Activated T-helper 9 cell treated with anti-CD3 and anti-CD28 coated beads, Interleukin-2, amount 50 U/mL, for 16 hours (primary cell): ENCODE results near the gene CELA2A.
"Not testable (repeated sequence)": the region's sequence is repeated elsewhere in the genome, so short reads cannot be mapped to it uniquely, and the experiment has no call there.

Experiments used
- DNase-seq: peaks from one replicate; pipeline ENCODE4 v3.0.0-alpha.2; 2020; ENCODE audit warnings: low read depth

CELA2A gene

DNA sequence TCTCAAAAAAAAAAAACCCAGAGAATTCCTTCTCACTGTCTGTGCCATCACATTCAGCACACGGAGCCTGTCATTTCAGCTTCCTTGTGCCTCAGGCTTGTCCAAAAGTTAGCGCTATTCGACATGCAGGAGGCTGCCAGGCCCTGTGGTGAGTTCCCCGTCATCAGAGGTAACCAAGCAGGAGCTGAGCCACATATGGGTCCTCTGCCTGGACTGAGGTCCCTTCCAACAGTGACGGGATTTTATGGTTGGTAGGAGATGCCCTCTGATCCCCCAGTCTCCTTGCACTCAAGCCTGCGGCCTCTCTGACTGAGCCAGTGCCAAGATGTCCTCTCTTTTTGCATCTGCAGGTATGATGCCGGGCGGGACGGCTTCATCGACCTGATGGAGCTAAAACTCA is 31.0 kb upstream of the CELA2A start:
- DNase-seq = no peak

DNA sequence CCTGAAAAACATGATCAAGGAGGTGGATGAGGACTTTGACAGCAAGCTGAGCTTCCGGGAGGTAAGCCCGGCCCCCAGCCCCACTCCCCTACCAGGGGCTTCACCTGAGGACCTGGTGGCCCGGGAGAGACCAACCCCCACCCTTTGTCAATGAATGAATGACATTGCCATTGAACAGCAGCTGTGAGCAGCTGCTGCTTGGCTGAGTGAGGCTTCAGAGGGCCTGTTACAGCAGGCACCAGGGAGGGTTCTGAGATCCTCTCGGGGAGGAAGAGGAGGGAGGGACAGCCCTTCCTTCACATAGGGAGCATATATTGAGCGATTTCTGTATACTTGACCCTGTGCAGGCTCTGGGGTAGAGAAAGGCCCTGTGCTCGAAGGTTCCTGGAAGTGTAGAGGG is 30.6 kb upstream of the CELA2A start:
- no peak for DNase-seq

DNA sequence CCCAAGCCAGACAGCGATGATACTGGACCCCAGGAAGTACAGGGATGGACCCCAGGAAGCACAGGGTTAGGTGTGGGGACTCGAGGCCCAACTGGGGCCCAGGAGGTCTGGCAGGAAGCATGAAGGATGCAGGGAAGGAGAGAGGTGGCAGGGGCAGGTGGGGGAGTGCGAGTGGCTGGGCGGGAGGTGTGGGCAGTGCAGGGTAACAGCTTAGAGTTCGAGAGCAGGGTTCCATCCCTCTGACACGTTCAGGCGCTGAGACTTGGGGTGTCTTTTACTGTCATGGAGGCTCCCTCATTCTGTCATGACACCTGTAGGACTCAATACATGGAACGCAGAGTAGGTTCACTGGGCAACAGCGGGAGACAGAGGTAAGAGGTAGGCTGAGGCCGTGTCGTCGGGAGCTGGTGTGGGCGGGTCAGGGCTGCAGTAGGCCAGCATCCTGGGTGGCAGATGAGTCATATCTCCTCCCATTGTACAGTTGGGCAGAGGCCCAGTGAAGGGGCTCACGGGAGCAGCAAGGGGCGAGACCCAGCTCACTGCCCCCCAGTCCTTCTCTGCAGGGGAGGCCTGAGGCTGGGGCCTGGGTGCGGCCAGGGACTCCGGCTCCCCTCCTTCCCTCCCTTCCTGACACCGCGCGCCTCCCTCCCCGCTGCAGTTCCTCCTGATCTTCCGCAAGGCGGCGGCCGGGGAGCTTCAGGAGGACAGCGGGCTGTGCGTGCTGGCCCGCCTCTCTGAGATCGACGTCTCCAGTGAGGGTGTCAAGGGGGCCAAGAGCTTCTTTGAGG is 29.8 kb upstream of the CELA2A start:
- no peak for DNase-seq

DNA sequence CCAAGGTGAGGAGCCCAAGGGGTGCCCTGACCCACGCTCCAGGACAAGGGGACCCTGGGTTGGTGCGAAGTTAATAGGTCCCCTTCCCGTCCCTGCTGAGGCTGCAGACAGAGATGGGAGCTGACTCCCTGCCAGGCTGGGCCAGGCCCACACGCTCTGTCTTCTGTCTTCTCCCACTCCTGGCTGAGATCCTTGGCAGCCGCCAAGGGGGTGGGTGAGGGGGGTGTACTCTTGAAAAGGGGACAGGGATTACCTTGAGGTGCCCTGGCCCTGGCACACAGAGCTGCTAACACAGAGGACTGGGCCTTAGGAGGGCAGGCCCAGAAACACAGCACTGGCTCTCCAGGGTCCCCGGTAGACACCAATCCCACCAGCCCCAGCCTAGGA is 29.3 kb upstream of the CELA2A start:
- no peak for DNase-seq

DNA sequence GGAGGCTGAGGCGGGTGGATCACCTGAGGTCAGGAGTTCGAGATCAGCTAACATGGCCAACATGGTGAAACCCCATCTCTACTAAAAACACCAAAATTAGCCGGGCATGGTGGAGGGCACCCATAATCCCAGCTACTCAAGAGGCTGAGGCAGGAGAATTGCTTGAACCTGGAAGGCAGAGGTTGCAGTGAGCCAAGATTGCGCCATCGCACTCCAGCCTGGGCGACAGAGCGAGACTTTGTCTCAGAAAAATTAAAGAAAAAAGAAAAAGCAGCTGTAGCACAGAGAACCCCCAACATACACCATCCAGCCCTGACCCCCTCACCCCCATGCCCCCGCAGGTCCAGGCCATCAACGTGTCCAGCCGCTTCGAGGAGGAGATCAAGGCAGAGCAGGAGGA is 28.3 kb upstream of the CELA2A start:
- DNase-seq = not testable (repeated sequence)

DNA sequence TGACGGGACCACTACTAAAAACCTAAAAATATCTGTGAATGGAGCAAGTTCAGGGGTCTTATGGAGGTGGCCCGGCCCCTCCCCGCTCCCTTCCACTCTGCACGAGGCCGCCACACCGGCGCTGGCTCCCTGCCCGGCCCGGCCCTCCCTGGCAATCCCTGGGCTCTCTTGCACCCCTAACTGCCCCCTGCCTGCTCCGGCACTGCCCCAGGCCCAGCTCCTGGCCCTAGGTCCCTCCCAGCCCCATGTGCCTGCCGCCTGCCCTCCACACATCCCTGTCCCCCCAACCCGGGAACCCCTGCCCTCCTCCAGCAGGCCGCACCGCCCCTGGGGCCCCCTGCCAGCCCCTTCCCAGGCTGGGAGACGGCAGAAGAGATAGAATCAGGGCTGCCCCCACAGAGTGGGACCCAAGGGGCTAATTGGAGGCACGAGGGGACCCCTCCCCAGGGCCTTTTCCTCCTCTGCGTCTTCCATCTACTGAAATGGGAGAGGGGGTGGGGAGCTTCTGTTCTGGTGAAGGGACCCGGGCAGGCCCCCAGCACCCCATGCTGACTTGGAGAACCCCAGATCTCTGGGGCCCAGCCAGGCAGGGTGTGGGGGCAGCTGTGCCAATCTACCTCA is 27.6 kb upstream of the CELA2A start:
- no peak for DNase-seq

DNA sequence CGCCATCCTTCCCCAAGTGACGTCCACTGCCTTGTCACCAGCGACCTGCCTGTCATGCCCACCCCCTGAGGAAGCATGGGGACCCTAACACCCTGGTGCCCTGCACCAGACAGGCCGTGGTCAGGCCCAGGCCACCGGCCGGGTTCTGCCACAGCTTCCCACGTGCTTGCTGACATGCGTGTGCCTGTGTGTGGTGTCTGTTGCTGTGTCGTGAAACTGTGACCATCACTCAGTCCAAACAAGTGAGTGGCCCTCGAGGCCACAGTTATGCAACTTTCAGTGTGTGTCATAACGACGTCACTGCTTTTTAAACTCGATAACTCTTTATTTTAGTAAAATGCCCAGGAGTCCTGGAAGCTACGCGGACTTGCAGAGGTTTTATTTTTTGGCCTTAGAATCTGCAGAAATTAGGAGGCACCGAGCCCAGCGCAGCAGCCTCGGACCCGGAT is 26.8 kb upstream of the CELA2A start:
- no peak for DNase-seq

DNA sequence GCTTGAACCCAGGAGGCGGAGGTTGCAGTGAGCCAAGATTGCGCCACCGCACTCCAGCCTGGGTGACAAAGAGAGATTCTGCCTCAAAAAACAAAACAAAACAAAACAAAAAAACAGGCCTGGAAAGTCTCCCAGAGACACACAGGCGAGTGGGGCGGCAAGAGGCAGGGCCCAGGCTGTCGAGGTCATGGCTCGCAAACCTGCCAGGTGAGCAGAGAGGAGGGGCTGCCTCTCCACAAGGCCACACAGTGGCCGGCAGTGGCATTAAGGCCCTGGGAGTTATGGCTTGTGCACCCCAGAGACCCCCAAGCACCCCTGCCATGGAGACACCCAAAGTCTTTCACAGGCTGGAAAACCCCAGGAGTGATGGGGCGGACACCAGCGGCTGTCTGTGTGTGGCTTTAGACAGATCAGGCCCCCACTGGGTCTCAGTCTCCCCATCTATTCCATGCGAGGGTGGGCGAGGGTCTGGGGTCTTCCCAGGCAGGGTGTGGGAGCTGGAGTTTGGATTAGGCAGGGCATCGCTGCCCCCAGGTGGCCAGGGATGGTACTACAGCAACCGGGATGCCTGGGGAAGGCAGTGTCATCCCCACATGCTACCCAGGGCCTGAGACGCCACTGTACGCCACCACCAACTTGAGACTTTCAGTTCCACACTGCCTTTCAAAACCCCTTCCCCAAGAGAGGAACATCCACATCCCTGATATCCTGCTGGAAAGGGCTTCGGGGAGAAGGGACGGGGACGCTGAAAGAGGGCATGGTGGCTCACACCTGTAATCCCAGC is 25.6 kb upstream of the CELA2A start:
- peak; percentile 66 for DNase-seq

DNA sequence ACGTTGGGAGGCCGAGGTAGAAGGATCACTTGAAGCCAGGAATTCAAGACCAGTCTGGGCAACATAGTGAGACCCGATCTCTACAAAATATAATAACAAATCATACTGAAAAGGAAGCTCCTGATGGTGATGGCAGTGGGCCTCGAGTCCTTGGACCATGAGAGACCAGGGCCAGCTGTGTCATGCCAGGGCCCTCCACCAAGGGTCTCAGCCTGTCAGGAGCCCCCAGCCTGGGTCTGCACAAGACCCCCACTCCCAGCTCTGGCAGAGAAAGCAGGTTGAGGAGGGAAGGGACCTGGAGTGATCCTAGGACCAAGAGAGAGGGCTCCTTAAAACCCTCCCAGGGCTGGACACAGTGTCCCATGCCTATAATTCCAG is 25.0 kb upstream of the CELA2A start:
- no peak for DNase-seq

DNA sequence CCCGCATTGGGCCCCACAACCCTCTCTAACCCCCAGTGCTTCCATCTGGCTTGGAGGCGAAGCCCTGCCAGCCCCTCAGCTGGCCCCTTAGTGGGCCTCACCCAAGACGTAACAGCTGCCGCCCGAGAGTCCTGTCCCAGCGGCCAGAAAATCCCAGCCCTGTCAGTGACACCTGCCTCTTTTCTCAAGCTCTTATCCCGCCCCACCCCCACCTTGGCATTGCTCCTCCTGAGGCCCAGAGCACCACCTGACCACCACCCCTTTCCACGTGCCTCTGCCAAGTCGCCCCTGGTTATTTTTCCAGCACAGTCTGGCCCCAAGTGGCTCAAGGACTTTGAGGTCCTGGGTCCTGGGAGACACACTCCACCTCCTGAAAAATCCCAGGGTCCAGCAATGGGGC is 24.2 kb upstream of the CELA2A start:
- DNase-seq = no peak

DNA sequence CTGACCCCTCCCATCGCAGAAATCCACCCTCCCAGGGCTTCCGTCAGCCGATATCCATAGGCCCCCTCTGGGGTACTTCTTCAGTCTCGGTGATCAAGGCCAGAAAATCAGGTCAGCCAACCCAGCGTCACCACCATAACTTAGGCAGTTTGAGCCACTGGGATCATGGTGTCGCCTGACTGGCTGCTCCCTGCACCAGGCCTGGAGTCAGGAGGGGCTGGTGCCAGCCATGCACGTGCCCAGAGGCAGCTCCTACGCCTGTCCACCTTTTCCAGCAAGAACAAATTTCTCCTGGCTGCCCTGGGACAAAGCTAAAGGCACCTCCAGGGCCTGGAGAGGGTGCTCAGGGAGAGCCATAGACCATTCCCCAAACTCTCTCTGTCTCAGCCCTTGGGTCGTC is 23.1 kb upstream of the CELA2A start:
- no peak for DNase-seq

DNA sequence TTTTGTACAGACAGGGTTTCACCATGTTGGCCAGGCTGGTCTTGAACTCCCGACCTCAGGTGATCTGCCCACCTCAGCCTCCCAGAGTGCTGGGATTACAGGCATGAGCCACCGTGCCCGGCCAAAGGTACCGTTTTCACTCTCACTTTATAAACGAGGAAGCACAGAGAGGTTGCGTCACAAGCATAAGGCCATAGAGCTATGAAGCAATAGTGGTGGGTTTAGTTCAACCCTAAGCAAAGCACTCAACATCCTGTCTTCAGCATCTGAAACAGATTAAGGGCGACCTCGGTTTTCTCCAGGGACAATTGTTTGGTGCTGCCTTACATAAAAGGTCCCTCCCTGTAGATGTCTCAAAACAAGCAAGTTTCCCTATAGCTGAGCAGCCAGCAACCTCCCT is 21.8 kb upstream of the CELA2A start:
- not testable (repeated sequence) for DNase-seq

DNA sequence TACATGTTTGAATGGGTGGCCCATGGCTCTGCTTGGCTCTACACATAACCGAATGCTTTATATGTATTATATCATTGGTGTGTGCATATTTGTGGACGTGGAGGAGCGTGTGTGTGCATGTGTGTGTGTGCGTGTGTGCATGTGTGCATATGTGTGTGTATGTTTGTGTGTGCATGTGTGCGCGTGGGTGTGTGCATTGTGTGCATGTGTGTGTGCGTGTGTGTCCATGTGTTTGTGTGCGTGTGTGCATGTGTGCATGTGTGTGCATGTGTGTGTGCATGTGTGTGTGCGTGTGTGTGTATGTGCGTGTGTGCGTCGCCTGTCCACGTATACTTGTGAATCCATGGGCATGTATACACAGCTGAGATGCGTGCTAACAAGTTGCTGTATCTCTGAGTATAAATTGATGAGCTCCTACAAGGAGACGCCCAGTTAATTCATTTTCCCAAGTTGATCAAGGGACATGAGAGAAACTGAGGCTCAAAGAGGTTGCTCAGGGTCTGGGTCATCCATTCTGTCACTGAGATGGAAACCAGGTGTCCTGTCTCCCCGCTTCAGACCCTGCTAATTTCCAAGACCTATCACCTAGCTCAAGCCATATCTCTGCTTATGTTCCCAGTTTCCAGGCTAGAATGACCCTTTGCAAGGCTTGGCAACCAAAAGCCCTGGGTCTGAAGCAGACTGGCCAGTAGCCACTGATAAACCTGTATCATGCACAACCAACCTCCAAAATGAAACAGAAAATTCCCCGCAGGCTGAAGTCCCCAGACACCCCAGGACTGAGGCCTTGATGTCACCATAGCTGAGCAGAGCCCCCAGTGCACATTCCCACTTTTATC is 21.1 kb upstream of the CELA2A start:
- no peak for DNase-seq

DNA sequence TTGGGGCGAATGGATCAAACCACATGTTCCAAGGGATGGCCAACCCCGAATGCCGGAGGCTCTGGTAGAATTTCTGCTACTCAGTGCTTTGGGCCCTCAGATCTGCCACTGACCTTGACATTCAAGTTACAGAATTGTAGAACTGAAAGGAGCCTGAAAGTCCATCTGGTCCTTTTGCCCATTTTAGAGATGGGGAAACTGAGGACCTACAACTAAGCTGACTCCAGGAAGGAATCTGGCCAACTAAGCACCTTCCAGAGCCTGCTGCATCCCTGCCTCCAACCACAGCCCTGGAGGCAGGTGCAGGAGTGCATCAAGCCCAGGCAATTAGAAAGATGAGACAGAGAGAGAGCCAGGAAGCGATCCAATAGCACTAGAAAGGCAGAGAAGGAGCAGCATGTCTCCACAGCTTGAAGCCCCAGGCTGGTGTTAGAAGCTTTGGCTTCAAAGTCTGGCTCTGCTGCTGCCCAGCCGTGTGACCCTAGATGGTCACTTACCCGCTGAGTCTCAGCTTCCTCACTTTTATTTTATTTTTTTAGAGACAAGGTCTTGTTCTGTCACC is 19.6 kb upstream of the CELA2A start:
- no peak for DNase-seq

DNA sequence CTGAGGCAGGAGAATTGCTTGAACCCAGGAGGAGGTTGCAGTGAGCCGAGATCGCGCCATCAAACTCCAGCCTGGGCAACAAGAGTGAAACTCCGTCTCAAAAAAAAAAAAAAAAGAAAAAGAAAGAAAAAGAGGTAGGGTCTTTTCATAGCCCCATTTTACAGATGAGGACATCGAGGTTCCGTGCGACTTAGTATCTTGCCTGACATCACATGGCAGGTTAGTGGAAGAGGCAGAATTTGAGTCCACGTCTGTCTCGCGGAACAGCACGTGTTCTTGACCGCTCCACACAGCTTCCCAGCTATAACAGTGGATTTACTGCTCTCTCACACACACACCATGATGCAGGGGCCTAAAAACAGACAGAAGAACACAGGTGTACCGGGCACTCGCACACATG is 17.2 kb upstream of the CELA2A start:
- no peak for DNase-seq

DNA sequence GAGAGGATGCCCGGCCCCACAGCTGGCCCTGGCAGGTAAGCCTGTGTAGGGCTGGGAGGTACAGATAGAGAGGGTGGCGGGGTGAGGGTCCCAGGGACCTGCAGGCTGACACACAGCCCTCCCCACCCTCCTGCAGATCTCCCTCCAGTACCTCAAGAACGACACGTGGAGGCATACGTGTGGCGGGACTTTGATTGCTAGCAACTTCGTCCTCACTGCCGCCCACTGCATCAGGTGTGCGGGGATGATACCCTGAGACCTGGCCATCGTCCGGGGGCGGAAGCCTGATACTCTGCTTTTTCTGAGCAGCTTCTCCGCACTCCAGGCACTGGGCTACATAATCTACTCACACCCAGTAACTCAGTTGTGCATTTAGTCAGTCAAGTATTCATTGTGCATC is 16.2 kb upstream of the CELA2A start:
- no peak for DNase-seq

DNA sequence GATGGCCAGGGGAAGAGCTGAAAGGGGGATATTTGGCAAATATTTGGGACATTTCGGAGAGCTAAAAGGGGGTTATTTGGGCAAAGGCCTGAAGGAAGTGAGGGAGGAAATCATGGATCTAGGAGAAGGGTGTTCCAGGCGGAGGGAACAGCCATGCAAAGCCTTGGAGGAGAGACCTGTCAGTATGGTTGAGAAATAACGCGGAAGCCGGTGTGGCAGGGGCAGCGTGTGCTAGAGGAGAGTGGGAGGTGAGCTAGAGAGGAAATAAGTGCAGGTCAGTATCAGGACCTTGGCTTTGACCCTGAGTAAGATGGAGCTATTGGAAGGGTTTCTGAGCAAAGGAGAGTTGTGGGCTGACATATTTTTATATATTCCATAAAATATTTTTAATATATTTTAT is 15.3 kb upstream of the CELA2A start:
- no peak for DNase-seq

DNA sequence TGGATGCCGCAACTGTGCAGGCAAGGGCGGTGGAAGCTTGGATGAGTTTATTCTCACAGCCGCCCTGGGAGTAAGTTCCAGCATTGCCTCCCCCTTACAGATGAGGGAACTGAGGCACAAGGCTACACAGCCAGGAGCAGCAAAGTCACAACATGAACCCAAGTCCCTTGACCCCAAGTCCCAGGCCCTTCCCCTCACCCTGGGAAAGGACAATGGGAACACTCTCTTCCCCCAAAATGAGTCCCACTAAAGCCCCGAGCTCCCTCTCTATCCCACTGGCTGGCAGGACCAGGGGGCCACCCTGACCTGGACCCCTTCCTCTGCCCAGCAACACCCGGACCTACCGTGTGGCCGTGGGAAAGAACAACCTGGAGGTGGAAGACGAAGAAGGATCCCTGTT is 14.4 kb upstream of the CELA2A start:
- DNase-seq = no peak

DNA sequence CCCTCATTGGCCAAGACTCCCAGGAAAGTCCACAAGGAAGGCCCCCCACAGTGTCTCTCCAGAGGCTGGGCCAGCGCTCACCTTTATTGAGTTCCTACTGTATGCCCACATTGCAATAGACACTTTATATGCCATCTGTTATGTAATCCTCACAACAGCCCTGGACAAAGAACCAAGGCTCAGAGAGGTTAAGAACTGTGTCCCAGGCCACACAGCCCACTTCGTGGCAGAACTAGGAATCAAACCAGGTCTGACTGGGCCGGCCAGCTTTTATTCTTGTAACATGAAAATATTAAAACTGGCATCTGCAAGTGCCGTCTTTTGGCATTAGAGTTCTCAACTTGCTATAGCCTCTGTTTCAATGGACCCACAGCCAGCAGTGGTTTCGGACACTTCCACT is 13.8 kb upstream of the CELA2A start:
- no peak for DNase-seq

DNA sequence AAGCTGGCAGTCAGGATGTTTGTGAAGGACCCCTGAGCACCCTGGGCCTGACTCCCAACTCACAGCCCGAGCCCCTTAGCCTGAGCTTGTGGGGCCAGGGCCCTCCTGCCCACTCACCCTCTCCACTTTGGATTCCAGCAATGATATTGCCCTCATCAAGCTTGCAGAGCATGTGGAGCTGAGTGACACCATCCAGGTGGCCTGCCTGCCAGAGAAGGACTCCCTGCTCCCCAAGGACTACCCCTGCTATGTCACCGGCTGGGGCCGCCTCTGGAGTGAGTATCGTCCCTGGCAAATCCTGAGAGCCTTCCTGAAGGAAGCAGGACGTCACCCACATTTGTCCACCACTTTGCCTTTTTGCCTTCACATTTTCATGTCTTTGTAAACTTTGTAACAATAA is 13.3 kb upstream of the CELA2A start:
- DNase-seq = no peak

DNA sequence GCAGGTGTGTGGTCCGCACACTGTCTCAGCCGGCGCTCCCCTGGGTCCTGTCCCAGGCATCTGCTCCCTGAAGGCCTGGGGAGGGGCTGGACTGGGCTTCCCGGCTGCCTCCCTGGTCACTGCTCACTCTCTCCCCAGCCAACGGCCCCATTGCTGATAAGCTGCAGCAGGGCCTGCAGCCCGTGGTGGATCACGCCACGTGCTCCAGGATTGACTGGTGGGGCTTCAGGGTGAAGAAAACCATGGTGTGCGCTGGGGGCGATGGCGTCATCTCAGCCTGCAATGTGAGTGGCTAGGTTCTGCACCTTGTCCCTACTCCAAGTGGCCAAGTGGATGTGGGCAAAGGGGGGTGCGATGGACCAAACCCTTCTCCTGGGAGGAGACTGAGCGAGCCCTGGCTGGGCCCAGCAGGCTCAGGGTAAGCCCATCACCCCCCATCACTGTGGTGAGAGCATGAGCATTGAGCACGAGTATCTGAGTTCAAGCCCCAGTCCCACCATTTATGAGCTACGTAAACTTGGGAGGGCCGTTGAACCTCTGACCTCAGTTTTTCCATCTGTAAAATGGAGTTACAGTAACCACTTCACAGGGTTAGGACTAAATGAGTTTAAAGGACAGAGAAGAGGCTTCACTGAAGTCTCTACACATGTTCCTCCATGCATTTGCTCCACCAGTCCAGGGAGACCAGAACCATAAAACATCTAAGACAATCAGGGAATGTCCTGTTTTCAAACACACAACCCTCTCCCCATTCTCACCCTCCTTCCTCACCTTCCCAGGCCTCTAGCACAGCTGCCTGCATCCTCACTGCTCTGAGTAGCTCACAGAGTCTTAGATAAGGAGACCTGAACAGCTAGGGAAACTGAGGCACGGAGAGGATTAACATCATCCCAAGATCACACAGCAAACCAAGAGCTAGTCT is 11.8 kb upstream of the CELA2A start:
- DNase-seq = no peak
